NB4 (cell line): Measurements from ENCODE around the gene PLD5.

ENCODE experiments used
- POLR2A ChIP-seq: IDR thresholded peaks from 2 replicates; pipeline ENCODE4 v1.6.1; 2011; ENCODE audit warnings: mild to moderate bottlenecking; ENCODE audit not compliant: insufficient read length; ENCODE audit errors: extremely low read depth
- TF ChIP-seq, protein P1 (sequence below): IDR thresholded peaks from one replicate; pipeline ENCODE4 v1.5.1; 2012; ENCODE audit warnings: low read depth, low read length

GRCh38 chr1:242083742-242084141, 440.8 kb downstream of the PLD5 start:
- TF ChIP-seq, protein P1, sequence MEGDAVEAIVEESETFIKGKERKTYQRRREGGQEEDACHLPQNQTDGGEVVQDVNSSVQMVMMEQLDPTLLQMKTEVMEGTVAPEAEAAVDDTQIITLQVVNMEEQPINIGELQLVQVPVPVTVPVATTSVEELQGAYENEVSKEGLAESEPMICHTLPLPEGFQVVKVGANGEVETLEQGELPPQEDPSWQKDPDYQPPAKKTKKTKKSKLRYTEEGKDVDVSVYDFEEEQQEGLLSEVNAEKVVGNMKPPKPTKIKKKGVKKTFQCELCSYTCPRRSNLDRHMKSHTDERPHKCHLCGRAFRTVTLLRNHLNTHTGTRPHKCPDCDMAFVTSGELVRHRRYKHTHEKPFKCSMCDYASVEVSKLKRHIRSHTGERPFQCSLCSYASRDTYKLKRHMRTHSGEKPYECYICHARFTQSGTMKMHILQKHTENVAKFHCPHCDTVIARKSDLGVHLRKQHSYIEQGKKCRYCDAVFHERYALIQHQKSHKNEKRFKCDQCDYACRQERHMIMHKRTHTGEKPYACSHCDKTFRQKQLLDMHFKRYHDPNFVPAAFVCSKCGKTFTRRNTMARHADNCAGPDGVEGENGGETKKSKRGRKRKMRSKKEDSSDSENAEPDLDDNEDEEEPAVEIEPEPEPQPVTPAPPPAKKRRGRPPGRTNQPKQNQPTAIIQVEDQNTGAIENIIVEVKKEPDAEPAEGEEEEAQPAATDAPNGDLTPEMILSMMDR, result no peak
- no peak for TF ChIP-seq POLR2A
